Erythroblast (primary cell): Measurements from ENCODE around the gene LAYN.
A peak's percentile ranks its signal among the peaks of the same experiment; 100 is the strongest.

Experiments used
- DNase-seq, 2 experiments: peaks; one replicate each; lab custom pipeline; 2025; lab: John Stamatoyannopoulos, UW
- GATA1 ChIP-seq: IDR thresholded peaks from 2 replicates; pipeline ENCODE4 v1.6.1; 2011; ENCODE audit warnings: low read depth, mild to moderate bottlenecking, control low read depth, low read length, moderate library complexity
- POLR2A ChIP-seq: IDR thresholded peaks from 2 replicates; pipeline ENCODE4 v1.6.1; 2011; ENCODE audit warnings: mild to moderate bottlenecking, low read length

Gene LAYN

DNA sequence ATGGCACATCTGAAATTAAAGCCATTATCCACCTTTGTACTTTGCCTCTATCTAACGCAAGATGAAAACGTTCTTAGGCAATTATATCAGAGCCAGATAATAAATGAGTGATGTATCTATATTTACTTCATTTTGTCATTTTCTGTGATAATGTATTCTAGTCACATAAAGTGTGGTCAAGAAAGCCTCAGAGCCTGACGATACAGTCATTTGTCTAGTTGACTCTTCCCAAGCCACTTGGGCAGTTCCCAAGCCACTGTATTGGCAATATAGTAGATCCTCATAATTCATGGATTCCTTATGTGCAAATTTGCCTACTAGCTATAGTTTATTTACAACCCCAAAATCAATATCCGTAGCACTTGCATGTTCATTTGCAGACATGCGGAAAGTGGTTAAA lies 18.1 kb upstream of the LAYN start:
- DNase-seq, result no peak
- no peak for TF ChIP-seq POLR2A
- TF ChIP-seq GATA1, result no peak

- TF ChIP-seq GATA1 (no peak), POLR2A (no peak)
- DNase-seq, result no peak
Measured at GRCh38 chr11:111523343-111523742, 17.2 kb upstream of the LAYN start.

DNA sequence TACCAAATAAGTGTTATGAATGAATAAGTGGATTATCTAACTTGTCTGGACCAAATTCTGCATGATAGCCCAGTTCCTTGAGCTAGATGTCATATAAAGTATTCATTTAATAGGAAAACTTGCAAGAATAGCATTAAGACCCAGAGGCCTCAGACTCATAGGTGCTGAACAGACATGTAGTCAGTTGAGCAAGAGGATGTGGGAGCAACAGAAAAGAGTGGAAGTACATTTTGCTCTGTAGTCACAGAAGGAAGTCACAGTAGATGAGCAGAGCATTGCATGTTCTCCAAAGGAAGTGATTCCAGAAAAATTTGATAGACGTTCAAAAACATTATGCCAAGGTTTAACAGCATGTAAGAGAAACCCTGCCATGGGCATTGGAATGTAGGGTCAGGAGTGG lies 16.5 kb upstream of the LAYN start:
- no peak for DNase-seq
- TF ChIP-seq POLR2A (no peak), GATA1 (no peak)

- TF ChIP-seq POLR2A (no peak), GATA1 (no peak)
- DNase-seq, result no peak
Measured at GRCh38 chr11:111525456-111525855, 15.1 kb upstream of the LAYN start.

- no peak for DNase-seq
- TF ChIP-seq GATA1, result no peak
- no peak for TF ChIP-seq POLR2A
Measured at GRCh38 chr11:111526501-111526900, 14.0 kb upstream of the LAYN start.

DNA sequence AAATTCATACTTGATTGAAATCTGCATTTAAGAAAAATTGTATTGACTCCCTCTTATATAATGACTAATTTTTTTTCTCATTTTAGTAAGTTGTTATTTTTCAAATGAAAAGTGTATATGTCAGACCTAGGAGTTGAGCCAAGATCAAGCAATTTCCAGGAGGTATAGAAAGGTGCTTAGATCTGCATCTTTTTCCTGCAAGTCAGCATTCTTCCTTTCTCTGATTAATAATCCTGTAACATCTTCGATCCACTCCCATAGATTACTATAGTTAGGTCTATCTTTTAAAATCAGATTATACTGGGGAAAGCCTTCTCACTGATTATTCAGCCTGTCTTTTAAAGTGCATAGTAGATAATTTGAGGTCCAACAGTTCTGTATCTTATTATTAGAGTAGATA lies 13.2 kb upstream of the LAYN start:
- TF ChIP-seq GATA1 (no peak), POLR2A (no peak)
- no peak for DNase-seq

DNA sequence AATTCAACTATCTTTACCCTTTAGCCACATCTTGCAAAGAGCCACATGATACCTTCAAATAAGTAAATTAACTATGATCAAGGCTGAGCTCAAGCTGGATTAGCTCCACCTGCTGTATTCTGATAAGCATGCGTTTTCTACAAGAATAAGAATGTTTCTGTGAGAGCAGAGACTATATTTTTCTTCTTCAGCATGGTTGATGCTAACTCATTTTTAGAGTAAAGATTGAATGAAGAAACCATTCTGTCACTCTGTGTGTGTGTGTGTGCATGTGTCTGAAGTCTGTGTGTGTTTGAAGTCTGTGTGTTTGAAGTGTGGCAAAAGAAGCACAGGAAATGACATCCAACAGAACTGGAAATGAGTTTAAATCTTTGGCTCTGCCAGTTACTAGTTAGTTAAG lies 12.0 kb upstream of the LAYN start:
- no peak for DNase-seq
- TF ChIP-seq POLR2A (no peak), GATA1 (no peak)

DNA sequence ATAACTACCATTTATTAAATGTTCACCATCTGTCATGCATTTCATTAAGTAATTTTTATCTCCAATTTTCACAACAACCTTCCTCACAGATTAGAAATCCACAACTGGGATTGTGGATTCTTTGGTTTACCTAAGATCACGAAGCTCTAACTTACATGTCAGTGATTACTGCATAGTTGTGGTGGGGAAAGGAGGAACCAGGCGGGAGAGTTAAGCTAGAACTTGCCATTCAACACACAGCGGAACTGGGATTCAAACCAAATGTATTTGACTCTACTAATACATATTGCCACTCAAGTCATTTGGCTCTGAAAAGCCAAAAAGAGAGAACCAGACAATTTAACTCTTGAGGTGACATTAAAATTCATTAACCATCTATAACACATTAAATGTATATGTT lies 10.4 kb upstream of the LAYN start:
- TF ChIP-seq GATA1, result no peak
- TF ChIP-seq POLR2A, result no peak
- no peak for DNase-seq

GRCh38 chr11:111531136-111531535 lies 9.4 kb upstream of the LAYN start:
- TF ChIP-seq GATA1, result no peak
- TF ChIP-seq POLR2A, result no peak
- DNase-seq, result no peak

DNA sequence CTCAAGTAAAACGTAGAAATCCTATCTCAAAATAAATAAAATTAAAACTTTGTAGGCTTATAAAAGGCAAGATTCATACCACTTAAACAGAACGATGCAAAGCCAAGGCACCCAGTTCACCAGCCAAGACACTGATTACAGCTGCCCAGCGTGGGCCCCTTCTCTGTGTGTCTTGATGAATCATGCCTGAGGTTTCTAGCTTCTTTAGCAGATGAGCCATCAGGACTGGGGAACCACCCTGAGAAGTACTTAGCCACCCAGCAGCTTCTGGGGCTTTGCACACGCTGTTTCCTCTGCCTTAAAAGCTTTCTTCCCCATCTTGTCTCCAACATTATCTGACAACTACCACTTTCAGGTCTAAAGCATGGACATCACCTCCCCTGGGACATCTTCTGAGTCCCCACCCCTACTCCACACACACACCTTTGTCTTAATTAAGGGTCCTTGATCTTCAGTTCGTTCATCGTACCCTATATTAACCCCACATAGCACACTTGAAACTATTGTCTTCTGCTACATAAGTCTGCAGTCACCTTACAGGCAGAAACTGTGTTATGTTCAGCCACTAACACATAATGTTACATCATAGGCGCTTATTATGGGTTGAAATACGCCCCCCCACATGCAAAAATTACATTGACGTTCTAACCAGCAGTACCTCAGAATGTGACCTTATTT lies 8.7 kb upstream of the LAYN start:
- DNase-seq, result peak in 1 of 2 experiments; percentile 6

GRCh38 chr11:111532365-111532709 lies 8.2 kb upstream of the LAYN start:
- no peak for TF ChIP-seq POLR2A
- TF ChIP-seq GATA1, result no peak
- DNase-seq, result no peak

More for the DNA sequence above, 8.7 kb upstream of the LAYN start:
- TF ChIP-seq GATA1 (no peak), POLR2A (no peak)

DNA sequence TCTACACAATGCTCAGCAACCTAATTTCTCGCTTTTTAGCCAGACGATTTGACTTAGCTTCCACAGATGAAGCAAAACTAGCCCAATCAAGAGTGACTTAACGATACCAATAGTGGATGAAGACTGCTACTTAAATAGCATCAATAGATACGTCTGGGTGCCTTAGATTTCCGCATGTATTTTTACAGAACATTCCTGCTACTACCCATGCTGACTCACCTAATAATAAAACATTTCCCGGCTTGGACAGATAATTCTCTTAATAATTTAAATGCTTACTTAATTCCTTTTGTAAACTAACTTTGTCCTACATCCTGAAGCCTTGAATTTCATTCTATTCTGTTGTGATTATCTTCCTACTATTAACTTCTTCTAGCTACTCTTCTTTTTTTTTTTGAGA lies 5.2 kb upstream of the LAYN start:
- DNase-seq, result no peak
- TF ChIP-seq POLR2A (no peak), GATA1 (no peak)

- TF ChIP-seq GATA1 (no peak), POLR2A (no peak)
Measured at GRCh38 chr11:111537336-111537860, 3.1 kb upstream of the LAYN start.

DNA sequence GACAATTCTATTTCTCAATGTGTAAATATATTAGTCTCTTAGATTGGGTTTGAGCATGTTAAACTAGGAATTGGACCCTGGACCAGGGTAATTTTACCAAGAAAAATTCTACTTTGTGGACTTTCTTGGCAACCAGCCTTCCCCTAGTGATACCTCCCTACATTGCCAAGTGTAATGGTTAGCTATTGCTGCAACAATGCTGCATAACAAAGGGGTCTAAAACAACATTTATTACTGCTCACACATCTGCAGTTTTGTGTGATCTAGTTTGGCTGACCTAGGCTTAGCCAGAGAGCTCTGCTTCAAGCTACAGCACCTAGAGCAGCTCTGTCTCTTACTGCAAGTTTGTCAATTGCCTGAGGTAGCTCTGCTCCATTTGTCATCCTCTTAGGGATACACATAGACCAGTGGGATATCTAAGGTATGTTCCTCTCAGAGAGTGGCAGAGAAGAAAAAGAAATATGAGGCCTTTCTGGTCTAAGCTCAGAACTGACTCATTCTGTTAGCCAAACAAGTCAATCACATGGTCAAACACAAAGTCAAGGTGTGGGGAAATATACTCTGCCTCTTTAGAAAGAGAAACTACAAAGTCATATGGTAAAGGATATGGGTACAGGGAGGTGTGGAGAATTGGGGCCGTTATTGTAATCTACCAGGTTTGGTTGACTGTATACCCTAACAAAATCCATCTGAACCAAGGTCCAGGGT lies 2.0 kb upstream of the LAYN start:
- no peak for TF ChIP-seq GATA1
- TF ChIP-seq POLR2A, result no peak

More at GRCh38 chr11:111537336-111537860, 3.1 kb upstream of the LAYN start:
- DNase-seq, result no peak

More for the DNA sequence above, 2.0 kb upstream of the LAYN start:
- DNase-seq, result no peak
